Measurements from ENCODE around the gene SH3BP1.

DNA sequence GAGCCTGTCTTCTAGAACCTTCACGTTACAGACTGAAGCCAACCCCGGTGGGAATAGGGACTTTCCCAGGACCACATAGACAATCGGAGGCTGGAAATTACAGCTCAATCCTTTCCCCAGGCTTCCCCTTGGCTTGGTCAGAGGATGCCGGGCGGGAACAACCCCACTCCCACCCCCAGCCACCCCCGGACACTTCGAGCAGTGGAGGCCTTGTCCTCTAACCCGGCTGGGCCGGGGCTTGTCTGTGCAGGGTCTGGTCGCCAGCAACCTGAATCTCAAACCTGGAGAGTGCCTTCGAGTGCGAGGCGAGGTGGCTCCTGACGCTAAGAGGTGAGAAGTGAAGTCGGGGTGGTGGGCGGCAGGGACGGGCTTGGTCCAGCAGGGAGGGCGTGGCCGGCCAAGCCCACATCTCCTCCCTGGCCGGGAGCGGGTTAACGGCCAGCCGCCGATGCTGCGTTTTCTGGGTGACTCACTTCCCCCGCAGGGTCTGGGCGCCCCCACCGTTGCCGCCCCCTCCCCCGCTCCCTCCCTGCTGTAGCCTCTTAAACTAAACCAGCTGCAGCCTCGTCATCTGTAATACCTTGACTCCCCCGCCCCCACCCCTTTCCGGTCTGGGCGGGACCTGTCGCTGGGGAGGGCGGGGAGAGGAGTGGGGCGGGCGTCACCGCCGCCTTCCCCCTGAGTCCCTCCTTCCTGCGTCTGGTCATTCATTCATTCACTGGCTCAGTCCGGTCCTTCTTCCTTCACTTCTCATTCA is 37.4 kb downstream of the SH3BP1 start:
- TF ChIP-seq, protein P1, sequence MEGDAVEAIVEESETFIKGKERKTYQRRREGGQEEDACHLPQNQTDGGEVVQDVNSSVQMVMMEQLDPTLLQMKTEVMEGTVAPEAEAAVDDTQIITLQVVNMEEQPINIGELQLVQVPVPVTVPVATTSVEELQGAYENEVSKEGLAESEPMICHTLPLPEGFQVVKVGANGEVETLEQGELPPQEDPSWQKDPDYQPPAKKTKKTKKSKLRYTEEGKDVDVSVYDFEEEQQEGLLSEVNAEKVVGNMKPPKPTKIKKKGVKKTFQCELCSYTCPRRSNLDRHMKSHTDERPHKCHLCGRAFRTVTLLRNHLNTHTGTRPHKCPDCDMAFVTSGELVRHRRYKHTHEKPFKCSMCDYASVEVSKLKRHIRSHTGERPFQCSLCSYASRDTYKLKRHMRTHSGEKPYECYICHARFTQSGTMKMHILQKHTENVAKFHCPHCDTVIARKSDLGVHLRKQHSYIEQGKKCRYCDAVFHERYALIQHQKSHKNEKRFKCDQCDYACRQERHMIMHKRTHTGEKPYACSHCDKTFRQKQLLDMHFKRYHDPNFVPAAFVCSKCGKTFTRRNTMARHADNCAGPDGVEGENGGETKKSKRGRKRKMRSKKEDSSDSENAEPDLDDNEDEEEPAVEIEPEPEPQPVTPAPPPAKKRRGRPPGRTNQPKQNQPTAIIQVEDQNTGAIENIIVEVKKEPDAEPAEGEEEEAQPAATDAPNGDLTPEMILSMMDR (conservative IDR thresholded peaks at IDR 0.05; ENCODE audit: low read depth, low read length), result no peak
- TF ChIP-seq POLR2A (IDR thresholded peaks at IDR 0.05; ENCODE audit: low read depth, low read length) (peak; percentile 90), RCOR1 (IDR thresholded peaks at IDR 0.05; ENCODE audit: insufficient replicate concordance, low read length) (no peak), CHD1 (IDR thresholded peaks at IDR 0.05; ENCODE audit: low read depth, low read length) (0 out of 2 replicates have a peak, but pooled peaks have one; percentile 12), RAD21 (IDR thresholded peaks at IDR 0.05; ENCODE audit: low read length) (no peak), MXI1 (IDR thresholded peaks at IDR 0.05; ENCODE audit: borderline replicate concordance, low read depth, low read length) (peak; percentile 56; the same call in 1 of the 2 replicates), CEBPB (IDR thresholded peaks at IDR 0.05; ENCODE audit: low read depth, low read length) (no peak)

Data from IMR-90 (cell line).